ENCODE data around the gene CATSPERZ. TPM values are rescaled to one million over a fixed set of nuclear protein-coding genes. Genes with fewer than 3 reads are reported as not detected.
A peak's percentile ranks its signal among the peaks of the same experiment; 100 is the strongest.

The CATSPERZ gene
- total and polyA plus RNA-seq, 9 of the 15 experiments (the other 6 are each of a cell fraction or from before 2014, with no cell fraction given): 0.86 to 8.5 (median 3.5) TPM

GRCh38 chr11:64252003-64252872, 47.9 kb upstream of the CATSPERZ start (continued):
- 0 out of 2 replicates have a peak, but pooled peaks have one; percentile 7 for TF ChIP-seq ZNF740 (CRISPR knock-in tag; IDR thresholded peaks at IDR 0.05)
- TF ChIP-seq ZNF740 (tag; IDR thresholded peaks at IDR 0.05): no peak
- no peak for TF ChIP-seq ZNF408 (CRISPR knock-in tag; IDR thresholded peaks at IDR 0.05; ENCODE audit: low read depth)
- no peak for TF ChIP-seq NCOA1 (IDR thresholded peaks at IDR 0.05; ENCODE audit: low read depth)
- TF ChIP-seq DACH1 (IDR thresholded peaks at IDR 0.05; ENCODE audit: partially characterized antibody): no peak
- peak; percentile 62 for TF ChIP-seq POLR2G (IDR thresholded peaks at IDR 0.05; ENCODE audit: low read depth, low read length)
- TF ChIP-seq RBBP5 (IDR thresholded peaks at IDR 0.05; ENCODE audit: borderline replicate concordance, insufficient read depth, low read length, poor library complexity, severe bottlenecking): no peak
- peak; percentile 15; the same call in 1 of the 2 replicates for TF ChIP-seq CREB1 (IDR thresholded peaks at IDR 0.05)
- no peak for TF ChIP-seq CREB1 (CRISPR knock-in tag; IDR thresholded peaks at IDR 0.05)
- no peak for TF ChIP-seq HNRNPH1 (optimal IDR thresholded peaks at IDR 0.05; ENCODE audit: low read depth, low read length)
- TF ChIP-seq UBTF (IDR thresholded peaks at IDR 0.05; ENCODE audit: borderline replicate concordance in 1 of 2, low read depth in 2 of 2, low read length in 2 of 2): 0 out of 4 replicates have a peak, but pooled peaks of 1 of the 2 experiments have one; percentile 44
- TF ChIP-seq POLR2H (tag; IDR thresholded peaks at IDR 0.05; ENCODE audit: low read depth): no peak
- no peak for TF ChIP-seq HEY1 (CRISPR knock-in tag; IDR thresholded peaks at IDR 0.05; ENCODE audit: borderline replicate concordance)
- no peak for TF ChIP-seq FOXJ2 (tag; IDR thresholded peaks at IDR 0.05)
- no peak for TF ChIP-seq ZNF785 (CRISPR knock-in tag; IDR thresholded peaks at IDR 0.05)
- TF ChIP-seq SOX6 (IDR thresholded peaks at IDR 0.05): no peak
- no peak for TF ChIP-seq SMARCE1 (IDR thresholded peaks at IDR 0.05)
- TF ChIP-seq HDAC1 (IDR thresholded peaks at IDR 0.05): peak in 1 of 2 experiments; percentile 70; a peak in 2 of 4 replicates
- no peak for TF ChIP-seq KAT2B (IDR thresholded peaks at IDR 0.05; ENCODE audit: low read depth, low read length)
- no peak for TF ChIP-seq NFE2 (IDR thresholded peaks at IDR 0.05; ENCODE audit: low read depth)
- no peak for TF ChIP-seq CGGBP1 (CRISPR knock-in tag; IDR thresholded peaks at IDR 0.05)
- 0 out of 2 replicates have a peak, but pooled peaks have one; percentile 40 for TF ChIP-seq HDAC2 (IDR thresholded peaks at IDR 0.05)
- no peak for TF ChIP-seq GTF2F1 (IDR thresholded peaks at IDR 0.05; ENCODE audit: low read depth, low read length)
- no peak for TF ChIP-seq USF2 (CRISPR knock-in tag; IDR thresholded peaks at IDR 0.05)
- no peak for TF ChIP-seq IRF2 (CRISPR knock-in tag; IDR thresholded peaks at IDR 0.05)
